Hepatic stellate cell (primary cell): Measurements from ENCODE around the gene EXOC1.
"Not testable (repeated sequence)": the region's sequence is repeated elsewhere in the genome, so short reads cannot be mapped to it uniquely, and the experiment has no call there.

ENCODE experiments used
- DNase-seq: peaks from one replicate; pipeline ENCODE4 v3.0.0; 2011; ENCODE audit warnings: low spot score

The EXOC1 gene

GRCh38 chr4:55906323-55906722 is 52.9 kb downstream of the EXOC1 start:
- no peak for DNase-seq

GRCh38 chr4:55906989-55907388 is 53.5 kb downstream of the EXOC1 start:
- DNase-seq, result no peak

GRCh38 chr4:55907469-55907868 is 54.0 kb downstream of the EXOC1 start:
- DNase-seq, result no peak

- DNase-seq, result no peak
Measured at GRCh38 chr4:55910140-55910539, 56.7 kb downstream of the EXOC1 start.

GRCh38 chr4:55912249-55912648 is 58.8 kb downstream of the EXOC1 start:
- no peak for DNase-seq

GRCh38 chr4:55920571-55920970 is 67.1 kb downstream of the EXOC1 start:
- DNase-seq, result no peak

- DNase-seq, result no peak
Measured at GRCh38 chr4:55921093-55921492, 67.6 kb downstream of the EXOC1 start.

GRCh38 chr4:55925241-55925640 is 71.8 kb downstream of the EXOC1 start:
- no peak for DNase-seq

- no peak for DNase-seq
Measured at GRCh38 chr4:55926610-55927009, 73.2 kb downstream of the EXOC1 start.

- DNase-seq, result no peak
Measured at GRCh38 chr4:55927803-55928437, 74.5 kb downstream of the EXOC1 start.

- no peak for DNase-seq
Measured at GRCh38 chr4:55928846-55929245, 75.4 kb downstream of the EXOC1 start.

GRCh38 chr4:55931043-55931442 is 77.6 kb downstream of the EXOC1 start:
- DNase-seq, result no peak

- DNase-seq, result peak; percentile 12
Measured at GRCh38 chr4:55931833-55932232, 78.4 kb downstream of the EXOC1 start.

- no peak for DNase-seq
Measured at GRCh38 chr4:55932511-55932910, 79.1 kb downstream of the EXOC1 start.

GRCh38 chr4:55933611-55934010 is 80.2 kb downstream of the EXOC1 start:
- DNase-seq, result no peak

- not testable (repeated sequence) for DNase-seq
Measured at GRCh38 chr4:55935907-55936306, 82.5 kb downstream of the EXOC1 start.

- no peak for DNase-seq
Measured at GRCh38 chr4:55938481-55938880, 85.0 kb downstream of the EXOC1 start.

- no peak for DNase-seq
Measured at GRCh38 chr4:55939421-55939820, 86.0 kb downstream of the EXOC1 start.

GRCh38 chr4:55941881-55942396 is 88.5 kb downstream of the EXOC1 start:
- DNase-seq, result no peak

- no peak for DNase-seq
Measured at GRCh38 chr4:55947254-55947882, 93.9 kb downstream of the EXOC1 start.

- DNase-seq, result peak; percentile 66
Measured at GRCh38 chr4:55947912-55948725, 94.7 kb downstream of the EXOC1 start.

- peak; percentile 84 for DNase-seq
Measured at GRCh38 chr4:55948726-55949481, 95.5 kb downstream of the EXOC1 start, which contains the start of gene CEP135. CEP135 (plus strand) TSS chr4:55948945; CDS start chr4:55952131, 3,186 bp downstream.
